ENCODE measurements around the gene HOXB4.

DNA sequence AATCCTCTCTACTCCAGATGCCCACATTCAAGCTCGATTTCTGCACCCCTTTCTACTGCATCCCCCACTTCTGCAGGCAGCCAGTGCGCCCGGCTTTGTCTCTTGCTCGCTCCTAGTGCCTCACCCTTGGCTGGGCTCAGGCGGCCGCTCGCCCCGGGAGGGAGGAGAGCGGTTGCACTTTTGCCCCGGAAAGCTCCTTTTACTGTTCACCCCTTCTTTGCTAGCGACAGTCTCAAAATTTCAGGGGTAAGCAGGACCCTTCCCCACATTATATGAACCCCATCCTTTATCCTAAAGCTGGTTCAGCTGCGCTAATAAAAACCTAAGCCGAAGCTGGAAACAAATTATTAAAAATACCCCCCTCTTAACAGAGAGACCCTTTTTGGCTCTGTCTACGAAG is 14.4 kb upstream of the HOXB4 start:
- TF ChIP-seq, protein P1, sequence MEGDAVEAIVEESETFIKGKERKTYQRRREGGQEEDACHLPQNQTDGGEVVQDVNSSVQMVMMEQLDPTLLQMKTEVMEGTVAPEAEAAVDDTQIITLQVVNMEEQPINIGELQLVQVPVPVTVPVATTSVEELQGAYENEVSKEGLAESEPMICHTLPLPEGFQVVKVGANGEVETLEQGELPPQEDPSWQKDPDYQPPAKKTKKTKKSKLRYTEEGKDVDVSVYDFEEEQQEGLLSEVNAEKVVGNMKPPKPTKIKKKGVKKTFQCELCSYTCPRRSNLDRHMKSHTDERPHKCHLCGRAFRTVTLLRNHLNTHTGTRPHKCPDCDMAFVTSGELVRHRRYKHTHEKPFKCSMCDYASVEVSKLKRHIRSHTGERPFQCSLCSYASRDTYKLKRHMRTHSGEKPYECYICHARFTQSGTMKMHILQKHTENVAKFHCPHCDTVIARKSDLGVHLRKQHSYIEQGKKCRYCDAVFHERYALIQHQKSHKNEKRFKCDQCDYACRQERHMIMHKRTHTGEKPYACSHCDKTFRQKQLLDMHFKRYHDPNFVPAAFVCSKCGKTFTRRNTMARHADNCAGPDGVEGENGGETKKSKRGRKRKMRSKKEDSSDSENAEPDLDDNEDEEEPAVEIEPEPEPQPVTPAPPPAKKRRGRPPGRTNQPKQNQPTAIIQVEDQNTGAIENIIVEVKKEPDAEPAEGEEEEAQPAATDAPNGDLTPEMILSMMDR (IDR thresholded peaks at IDR 0.05) = no peak
- no peak for TF ChIP-seq POLR2A (IDR thresholded peaks at IDR 0.05)

Measured in Peyer's patch (tissue), 4 donors.